Lung microvascular endothelial cell (primary cell): ENCODE results near the gene JUND. TPM values are rescaled to one million over a fixed set of nuclear protein-coding genes. Genes with fewer than 3 reads are reported as not detected.

Source experiments
- DNase-seq, 2 donors: peaks; one replicate each; pipeline versions ENCODE4 v3.0.0 to v3.0.0-alpha.2; 2010; ENCODE audit warnings: low read depth in 2 of 2
- total RNA-seq: library from RNA; depleted of rRNA; stranded (reverse); fragments of >200 nt; gene quantifications from 2 replicates; pipeline ENCODE4 v1.2.1, GENCODE V29; 2014

JUND gene
- total RNA-seq, 1 donor from 2014 or later, result 117 TPM

DNA sequence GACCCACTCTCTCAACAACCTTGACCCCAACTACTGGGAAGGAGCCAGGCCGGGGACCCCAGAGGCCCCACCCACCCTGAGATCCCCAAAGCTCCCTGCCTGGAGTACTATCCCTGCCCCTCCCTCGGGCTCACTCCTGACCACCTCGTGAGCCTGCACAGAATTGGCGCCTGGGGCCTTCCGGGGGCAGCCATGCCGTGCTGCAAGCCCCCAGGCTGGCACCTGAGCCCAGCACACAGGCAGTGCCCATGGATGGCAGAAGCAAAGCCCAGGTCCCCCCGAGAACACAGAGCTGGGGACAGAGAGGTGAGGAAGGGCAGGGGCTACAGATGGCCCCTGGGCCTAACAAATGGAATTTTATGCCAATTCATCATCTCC lies 27.5 kb upstream of the JUND start:
- DNase-seq, result no peak

DNA sequence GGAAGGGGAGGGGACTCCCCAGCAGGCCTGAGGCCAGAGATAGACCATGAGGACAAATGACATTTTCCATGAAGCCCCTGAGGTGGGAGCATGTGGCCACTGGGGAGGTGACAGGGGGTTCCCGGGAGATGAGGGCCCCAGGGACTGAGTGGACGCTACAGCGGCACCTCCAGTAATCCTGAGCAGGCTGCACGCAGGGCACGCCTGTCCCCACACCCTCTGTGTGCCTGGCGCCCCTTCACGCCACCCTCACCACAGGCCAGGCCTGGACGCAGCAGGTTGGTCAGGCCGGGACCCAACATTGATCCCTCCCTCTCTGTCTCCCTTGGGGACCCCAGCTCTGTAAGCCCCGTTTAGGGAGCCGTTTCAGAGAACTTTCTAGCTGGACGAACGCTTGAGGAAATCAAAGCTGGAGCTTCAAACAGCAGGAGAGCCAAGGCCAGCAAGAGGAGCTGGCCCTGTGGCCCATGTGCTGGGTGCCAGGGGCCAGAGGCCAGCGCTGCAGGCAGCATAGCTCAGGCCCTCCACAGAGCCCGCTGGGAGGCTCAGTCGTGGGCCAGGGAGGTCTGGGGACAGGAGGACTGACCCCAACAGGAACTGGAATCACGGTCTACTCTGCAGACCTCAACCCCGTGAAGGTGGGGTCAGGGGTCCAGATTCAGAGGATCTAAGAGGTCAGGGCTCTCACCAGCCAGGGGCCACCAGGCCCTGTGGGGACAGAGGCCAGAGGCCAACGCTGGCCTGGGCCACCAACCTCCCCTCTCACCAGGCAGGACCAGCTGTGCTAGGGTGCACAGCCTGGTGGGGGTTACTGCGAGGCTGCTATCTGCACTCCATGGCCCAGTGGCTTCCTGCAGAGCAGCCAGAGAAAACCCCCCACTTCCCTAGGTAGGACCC lies 26.9 kb upstream of the JUND start:
- DNase-seq, result no peak

DNA sequence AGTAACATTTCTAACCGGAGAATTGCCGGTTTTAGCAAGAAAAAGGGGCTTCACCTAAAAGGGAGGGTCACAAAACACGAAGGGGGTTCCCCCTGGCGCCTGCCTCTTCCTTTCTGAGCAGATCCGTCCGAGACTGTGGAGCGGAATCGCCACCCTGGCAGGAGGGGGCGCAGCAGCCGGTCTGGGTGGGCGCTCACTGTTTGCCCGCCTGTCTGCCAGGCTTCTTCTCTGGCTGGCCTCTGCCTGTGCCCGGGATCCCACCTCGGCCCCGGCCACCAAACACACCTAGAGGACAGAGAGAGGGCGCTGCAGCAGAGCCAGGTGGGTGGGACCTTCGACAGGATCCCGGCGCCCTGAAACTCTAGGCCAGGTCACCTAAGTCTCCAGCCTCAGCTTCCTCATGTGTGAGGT lies 25.9 kb upstream of the JUND start:
- DNase-seq, result no peak

DNA sequence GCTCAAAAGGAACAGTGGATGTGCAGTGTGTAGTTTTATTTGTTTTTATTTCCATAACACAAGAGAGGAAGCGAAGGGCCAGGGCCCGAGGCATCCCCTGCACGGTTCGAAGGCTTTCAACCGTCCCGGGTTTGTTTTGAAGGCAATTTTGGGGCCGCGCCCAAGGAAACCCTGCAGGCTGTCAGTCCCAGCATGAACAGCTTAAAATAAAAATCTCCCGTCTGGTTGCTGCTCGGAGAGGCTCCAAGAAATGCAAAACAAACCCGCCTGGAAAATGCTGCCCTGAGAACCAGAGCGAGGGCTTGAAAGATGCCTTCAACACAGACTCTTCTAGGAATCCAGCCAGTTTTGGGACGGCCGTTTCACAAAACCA lies 25.5 kb upstream of the JUND start:
- no peak for DNase-seq

GRCh38 chr19:18306209-18306887 lies 24.9 kb upstream of the JUND start:
- no peak for DNase-seq

DNA sequence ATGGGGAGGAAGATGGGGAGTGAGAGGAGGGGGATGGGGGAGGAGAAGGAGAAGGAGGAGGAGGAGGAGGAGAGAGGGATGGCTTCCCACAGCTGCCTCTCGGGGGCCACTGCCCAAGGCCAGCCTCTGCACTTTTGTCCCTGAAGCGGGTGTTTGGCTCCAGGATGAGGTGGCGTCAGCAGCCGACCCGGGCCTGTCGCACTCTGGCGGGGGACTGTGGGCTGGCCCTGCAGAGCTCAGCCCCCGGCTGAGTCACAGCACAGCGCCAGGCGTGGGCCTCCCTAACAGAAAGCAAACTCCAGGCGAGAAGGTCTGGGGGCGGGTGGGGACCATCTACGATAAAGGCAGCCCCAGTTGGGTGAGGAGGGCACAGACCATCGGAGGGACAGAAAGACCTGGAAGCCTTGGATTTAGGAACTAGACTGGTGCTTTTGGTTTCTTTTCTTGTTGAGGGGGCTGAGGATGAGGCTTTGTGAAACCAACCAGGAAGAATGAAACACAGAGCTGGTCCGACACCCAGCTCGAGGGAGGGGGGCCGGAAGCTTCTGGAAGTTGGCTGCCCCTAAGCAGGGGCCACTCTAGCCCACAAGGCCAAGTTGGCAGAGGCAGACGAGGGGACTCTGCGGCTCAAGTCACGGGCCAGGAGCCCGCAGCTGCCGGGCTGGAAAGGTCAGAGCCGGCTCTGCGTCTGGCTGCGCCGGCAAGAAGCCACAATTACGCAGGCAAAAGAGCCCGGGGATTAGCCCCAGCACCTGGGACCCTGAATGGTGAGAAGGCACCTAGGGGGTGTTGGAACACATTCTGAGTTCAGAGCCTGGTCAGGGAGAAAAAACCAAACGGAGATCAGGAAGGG lies 23.3 kb upstream of the JUND start:
- DNase-seq, result peak; percentile 83 to 91

GRCh38 chr19:18304208-18304457 lies 22.7 kb upstream of the JUND start:
- no peak for DNase-seq

- no peak for DNase-seq
Observed at GRCh38 chr19:18301718-18302111, 20.3 kb upstream of the JUND start.

GRCh38 chr19:18300930-18301717 lies 19.7 kb upstream of the JUND start:
- DNase-seq, result peak; percentile 32 to 48

- no peak for DNase-seq
Observed at GRCh38 chr19:18299654-18300053, 18.2 kb upstream of the JUND start.

GRCh38 chr19:18298601-18299000 lies 17.2 kb upstream of the JUND start:
- DNase-seq, result no peak

DNA sequence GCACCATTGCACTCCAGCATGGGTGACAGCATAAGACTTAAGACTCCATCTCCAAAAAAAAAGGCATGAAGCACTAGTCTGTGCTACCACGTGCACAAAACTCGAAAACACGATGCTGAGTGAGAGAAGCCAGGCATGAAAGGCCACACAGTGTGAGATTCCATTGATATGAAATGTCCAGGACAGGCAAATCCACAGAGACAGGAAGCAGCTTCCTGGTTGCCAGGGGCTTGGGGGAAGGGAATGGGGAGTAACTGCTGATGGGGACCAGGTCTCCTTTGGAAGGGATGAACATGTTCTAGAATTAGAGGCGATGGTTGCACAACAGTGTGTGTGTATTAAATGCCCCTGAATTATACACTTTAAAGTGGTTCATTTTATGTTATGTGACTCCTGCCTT lies 15.9 kb upstream of the JUND start:
- DNase-seq, result peak in 1 of 2 donors; percentile 52

- no peak for DNase-seq
Observed at GRCh38 chr19:18295034-18295451, 13.6 kb upstream of the JUND start.

- DNase-seq, result no peak
Observed at GRCh38 chr19:18294467-18294864, 13.0 kb upstream of the JUND start.

DNA sequence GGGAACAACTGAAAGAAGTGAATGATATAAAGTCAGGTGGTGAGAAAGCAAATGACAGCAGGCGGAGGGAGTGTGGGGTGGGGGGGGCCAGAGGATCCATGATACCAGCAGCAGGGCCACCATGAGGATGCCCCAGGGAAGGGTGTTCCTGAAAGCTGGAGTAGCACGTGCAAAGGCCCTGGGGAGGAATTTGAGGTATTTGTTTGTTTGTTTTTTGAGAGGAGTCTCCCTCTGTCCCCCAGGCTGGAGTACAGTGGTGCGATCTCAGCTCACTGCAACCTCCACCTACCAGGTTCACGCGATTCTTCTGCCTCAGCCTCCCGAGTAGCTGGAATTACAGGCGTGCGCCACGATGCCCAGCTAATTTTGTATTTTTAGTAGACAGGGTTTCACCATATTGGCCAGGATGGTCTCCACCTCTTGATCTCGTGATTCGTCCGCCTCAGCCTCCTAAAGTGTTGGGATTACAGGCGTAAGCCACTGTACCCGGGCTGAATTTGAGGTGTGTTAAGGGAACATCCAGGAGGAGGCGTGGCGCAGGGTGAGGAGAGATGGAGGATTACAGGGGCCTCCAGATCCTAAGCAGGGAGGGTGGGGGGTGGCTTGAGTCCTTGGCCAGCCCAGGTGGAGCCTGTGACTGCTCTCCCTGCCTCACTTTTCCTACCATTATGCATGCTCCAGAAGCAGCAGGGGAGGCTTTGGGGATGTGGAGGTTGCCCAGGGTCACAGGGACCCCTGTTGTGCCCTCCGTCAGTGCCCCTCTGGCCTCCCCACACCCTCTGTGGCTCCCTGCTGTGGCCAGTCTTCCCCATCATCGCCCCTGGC lies 12.4 kb upstream of the JUND start:
- DNase-seq, result no peak

DNA sequence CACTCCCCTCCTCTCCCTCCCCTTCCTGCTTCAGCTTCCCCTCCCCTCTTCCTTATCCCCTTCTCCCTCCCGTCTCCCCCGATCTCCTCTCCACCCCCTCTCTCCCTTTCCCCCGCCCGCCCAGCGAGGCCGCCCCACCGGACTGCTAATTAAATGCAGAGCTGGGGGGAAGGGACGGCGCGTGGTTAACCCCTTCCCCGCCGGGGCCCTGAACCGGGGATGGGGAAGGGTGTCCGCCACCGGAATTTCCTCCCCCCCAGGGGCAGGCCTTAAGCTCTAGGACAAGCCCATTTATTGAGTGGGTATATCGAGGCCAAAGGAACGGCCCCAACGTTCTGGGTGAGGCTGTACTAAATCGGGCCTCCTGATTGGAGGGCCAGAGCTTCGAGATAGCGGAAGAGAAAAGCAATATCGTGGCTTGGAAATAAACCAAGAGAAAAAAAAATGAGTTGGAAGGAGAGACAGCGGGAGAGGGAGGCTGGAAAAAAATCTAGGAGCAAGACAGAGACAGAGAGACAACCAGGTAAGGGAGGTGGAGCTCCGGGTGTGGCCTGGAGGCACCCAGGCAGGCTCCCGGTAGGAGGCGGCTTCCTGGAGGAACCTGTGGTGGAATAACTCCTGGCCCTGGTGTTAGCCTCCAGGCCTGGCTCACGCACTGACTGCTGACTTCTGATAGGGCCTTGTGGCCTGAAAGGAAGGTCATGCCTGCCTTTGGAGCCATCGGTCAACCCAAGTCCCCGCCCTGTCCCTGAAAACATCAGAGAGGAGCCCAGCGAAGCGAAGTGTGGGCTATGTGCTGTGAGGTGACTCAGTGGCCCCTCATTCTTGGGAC lies 11.6 kb upstream of the JUND start:
- peak; percentile 37 to 57 for DNase-seq

DNA sequence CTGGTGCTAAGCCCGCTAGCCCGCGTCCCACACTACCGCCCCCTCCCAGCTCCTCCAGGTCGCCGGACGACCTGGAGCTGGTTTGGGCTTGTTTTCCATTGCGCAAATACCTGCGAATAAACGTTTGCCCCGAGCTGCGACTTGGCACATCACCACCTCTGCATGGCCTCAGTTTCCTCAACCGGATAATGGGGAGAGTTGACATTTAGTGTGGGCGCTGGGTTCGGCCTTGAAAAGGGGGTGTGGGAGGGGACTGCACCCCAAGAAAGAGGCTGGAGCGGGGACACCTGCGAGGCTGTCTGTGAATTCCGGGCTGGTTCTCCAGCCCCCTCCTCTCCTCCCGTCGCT lies 11.0 kb upstream of the JUND start:
- no peak for DNase-seq

DNA sequence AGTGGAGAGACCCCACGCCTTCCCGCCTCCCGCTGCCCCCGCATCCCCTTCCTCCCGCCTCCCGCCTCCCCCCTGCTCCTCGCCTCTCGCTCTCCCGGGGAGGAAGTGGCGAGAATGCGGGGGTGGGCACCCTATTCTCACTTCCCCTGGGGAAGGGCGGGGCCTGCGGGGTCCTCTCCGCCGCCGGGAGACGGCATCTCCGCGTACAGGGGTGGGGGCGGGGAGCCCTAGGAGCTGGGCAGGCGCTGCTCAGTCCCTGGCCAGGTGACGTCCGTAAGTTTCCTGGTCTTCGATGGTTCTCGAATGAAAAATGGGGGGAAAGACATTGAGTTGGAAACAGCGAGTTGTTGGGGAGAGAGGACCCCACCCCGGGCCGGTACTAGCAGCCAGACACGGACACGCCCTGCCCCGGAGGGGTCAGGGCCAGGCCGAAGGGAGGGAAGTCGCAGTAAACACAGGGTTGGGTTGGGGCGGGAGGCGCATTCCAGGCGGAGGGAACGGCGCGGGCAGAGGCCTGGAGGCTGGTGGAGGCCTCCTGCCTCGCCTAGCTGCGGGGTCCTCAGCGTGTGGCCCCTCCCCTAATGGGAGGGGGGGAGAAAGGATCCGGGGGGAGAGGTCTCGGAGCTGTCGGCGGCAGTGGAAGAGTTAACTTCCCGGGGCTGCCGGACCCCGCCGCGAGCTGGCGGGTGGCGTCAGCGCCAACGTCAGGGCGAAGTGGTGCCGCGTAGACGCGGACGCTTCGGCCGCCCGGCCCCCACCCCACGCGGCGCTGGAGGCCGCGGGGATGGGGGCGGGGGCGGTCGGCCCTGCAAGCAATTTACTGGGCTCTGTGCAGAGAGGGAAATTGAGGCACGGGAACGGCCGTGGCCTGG lies 10.4 kb upstream of the JUND start:
- peak; percentile 66 to 82 for DNase-seq

GRCh38 chr19:18291019-18291524 lies 9.7 kb upstream of the JUND start:
- no peak for DNase-seq
